ENCODE data around the gene NPC1.
"Not testable (repeated sequence)": the region's sequence is repeated elsewhere in the genome, so short reads cannot be mapped to it uniquely, and the experiment has no call there.

NPC1 gene

DNA sequence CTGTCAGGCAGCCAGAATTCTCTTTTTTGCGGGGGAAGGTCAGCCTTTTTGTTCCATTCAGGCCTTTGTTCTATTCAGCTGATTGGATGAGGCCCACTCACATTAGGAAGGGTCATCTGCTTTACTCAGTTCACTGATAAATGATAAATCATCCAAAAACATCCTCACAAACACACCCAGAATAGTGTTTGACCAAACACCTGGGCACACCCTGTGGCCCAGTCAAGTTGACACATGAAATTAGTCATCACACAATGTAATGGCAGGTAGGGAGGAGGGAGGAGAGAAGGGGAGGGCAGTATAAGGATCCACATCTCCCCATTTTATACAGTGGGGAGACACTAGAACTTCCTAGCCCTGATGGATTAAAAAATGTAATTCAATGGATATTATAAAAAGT lies 91.3 kb downstream of the NPC1 start:
- DNase-seq (ENCODE audit: low read depth in 1 of 2, low spot score in 1 of 2) = no peak

DNA sequence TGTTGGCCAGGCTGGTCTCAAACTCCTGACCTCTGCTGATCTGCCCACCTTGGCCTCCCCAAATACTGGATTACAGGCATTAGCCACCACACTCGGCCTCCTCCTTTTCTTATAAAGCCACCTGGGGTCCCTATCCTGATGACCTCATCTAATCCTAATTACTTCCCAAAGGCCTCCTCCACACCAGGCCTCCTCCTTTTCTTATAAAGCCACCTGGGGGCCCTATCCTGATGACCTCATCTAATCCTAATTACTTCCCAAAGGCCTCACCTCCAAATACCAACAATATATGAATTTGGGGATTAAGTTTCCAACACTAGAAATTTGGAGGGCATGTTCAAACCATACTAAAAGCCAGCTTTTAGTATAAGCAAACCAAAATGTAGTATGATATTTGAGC lies 92.7 kb downstream of the NPC1 start:
- no peak for DNase-seq (ENCODE audit: low read depth in 1 of 2, low spot score in 1 of 2)

DNA sequence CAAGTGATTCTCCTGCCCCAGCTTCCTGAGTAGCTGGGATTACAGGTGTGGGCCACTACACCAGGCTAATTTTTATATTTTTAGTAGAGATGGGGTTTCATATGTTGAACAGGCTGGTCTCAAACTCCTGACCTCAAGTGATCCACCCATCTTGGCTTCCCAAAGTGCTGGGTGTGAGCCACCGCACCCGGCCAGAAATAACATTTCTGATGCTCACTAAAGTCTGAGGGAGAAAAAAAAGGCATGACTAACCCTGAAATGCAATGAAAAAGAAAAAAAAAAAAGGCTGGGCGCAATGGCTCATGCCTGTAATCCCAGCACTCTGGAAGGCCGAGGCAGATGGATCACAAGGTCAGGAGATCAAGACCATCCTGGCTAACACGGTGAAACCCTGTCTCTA lies 96.7 kb downstream of the NPC1 start:
- DNase-seq (ENCODE audit: low read depth in 1 of 2, low spot score in 1 of 2) = not testable (repeated sequence)

DNA sequence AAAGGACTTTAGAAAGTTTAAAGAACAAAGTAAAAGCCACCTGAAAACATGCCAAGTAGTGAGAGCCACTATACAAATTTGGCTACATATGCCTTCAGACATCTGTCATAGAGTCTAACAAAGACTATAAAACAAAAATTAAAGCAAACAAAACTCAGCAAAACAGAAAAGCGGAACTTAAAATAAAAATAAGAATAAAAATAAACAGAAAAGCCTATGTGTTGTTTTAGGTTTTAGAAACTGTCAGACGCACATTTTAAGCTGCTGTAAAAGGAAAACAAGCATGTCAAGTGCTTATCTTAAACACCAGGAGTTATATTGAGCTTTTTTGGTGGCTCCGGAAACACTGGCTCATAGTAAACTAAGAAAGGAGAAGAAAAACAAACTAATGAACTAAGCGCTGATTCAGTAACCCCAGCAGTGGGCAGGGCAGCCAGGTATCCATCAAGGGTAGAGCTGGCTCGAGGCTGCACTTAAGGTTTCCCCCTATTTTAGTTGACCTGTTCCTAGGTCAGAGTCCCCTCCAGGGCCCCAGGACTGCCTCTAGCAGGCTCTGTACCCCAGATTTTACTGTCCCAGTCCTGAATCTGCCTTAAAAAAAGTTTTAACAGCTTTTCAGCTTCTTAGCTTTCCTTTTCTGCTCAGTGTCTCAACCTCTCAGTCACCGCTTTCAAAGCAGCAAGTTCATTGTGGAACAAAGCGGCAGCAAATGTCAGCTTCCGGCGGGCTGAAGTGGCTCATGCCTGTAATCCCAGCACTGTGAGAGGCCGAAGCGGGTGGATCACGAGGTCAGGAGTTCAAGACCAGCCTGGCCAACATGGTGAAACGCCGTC lies 98.4 kb downstream of the NPC1 start:
- peak in 1 of 2 donors; percentile 13 for DNase-seq (ENCODE audit: low read depth in 1 of 2, low spot score in 1 of 2)

DNA sequence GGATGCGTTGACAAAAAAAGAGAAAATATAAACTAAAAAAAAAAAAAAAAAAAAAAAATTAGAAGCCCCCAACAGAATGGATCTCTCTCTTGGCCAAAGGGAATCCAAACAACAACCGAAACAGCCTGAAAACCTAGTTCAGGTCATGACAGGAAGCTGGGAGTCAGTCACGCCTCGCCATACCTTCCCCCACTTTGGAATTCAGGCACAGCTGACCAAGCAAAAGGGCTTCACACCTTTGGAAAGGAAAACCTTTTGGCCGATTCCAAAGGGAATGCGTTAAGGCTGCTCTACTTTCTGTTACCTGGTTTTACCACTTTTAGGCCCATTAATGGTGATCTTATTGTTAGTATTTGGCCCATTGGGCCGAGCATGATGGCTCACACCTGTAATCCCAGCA lies 100.9 kb downstream of the NPC1 start:
- no peak for DNase-seq (ENCODE audit: low read depth in 1 of 2, low spot score in 1 of 2)

DNA sequence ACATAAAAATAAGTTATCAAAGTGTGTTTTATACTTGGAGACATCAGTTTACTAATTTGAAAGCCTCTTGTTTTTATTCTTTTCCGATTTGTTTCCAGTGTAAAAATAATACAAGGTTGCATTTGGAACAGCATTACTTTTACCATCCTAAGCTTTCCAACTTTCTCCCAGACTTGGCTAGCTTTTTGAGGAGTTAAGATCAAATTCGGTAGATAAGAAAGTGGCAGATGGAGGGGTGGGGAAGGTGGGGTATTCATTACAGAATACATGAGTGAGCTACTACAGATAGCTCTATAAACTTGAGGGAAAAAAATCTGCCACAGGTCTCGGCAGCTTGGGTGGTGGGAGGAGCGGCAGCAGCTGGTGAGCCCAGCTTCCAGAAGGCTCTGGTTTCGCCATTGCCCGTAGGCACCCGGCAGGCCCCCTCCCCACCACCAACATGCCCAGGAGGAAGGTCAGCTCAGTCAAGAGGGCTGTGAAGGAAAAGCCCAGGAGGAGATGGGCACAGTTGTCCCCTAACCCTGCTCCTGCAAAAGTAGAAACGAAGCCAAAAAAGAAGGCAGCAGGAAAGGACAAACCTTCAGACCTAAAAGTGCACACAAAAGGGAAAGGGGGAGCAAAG lies 101.6 kb downstream of the NPC1 start:
- no peak for DNase-seq (ENCODE audit: low read depth in 1 of 2, low spot score in 1 of 2)

Measured in stimulated activated CD4-positive, alpha-beta T cell treated with anti-CD3 and anti-CD28 coated beads, Interleukin-15, amount 100 ng/mL, for 1 hour (primary cell).